Chondrocyte (in vitro differentiated cells): ENCODE data around the gene GIGYF2. TPM values are rescaled to one million over a fixed set of nuclear protein-coding genes. Genes with fewer than 3 reads are reported as not detected.

Source experiments
- DNase-seq: peaks from one replicate; pipeline ENCODE4 v3.0.0; 2021; ENCODE audit warnings: mixed read lengths, low spot score
- H3K27ac Mint-ChIP-seq: one replicate; pipeline ENCODE4 v1.8.0; 2021; ENCODE audit warnings: mild to moderate bottlenecking, moderate library complexity, mixed read lengths; ENCODE audit not compliant: unreplicated experiment
- H3K27me3 Mint-ChIP-seq: 2 replicates; pipeline ENCODE4 v1.8.0; 2021; ENCODE audit warnings: low read depth, mixed read lengths
- H3K36me3 Mint-ChIP-seq: 2 replicates; pipeline ENCODE4 v1.8.0; 2021; ENCODE audit warnings: low read depth, mixed read lengths
- H3K4me1 Mint-ChIP-seq: 2 replicates; pipeline ENCODE4 v1.8.0; 2021; ENCODE audit warnings: low read depth, mild to moderate bottlenecking, mixed read lengths
- H3K4me3 Mint-ChIP-seq: one replicate; pipeline ENCODE4 v1.8.0; 2021; ENCODE audit warnings: mild to moderate bottlenecking, moderate library complexity, mixed read lengths; ENCODE audit not compliant: unreplicated experiment
- H3K9me3 Mint-ChIP-seq: 2 replicates; pipeline ENCODE4 v1.8.0; 2021; ENCODE audit warnings: low read depth, mixed read lengths
- total RNA-seq: library from RNA; stranded (reverse); gene quantifications from 3 replicates; pipeline ENCODE4 v1.2.1, GENCODE V29; 2021
- TF ChIP-seq, protein P1 (sequence below): fragments of 200-600 bp; sonication (generic); IDR thresholded peaks from 2 replicates; pipeline ENCODE4 v1.5.0; 2021; ENCODE audit warnings: antibody characterized with exemption, mild to moderate bottlenecking, moderate library complexity

GIGYF2 gene
- total RNA-seq, 1 donor from 2014 or later, result 45.6 TPM

DNA sequence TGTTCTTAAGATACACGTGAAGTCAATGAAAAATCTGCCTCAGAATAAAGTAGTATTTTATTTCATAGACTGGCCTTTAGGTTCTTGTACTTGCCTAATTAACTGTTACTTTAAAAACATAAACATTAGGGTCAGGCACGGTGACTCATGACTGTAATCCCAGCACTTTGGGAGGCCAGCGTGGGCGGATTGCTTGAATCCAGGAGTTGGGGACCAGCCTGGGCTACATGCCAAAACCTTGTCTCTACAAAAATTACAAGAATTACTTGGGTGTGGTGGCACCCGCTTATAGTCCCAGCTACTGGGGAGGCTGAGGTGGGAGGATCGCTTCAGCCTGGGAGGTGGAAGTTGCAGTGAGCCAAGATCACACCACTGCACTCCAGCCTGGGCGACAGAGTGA is 157.0 kb downstream of the GIGYF2 start:
- H3K27ac Mint-ChIP-seq, result peak overlapping the region; percentile 85
- TF ChIP-seq, protein P1, sequence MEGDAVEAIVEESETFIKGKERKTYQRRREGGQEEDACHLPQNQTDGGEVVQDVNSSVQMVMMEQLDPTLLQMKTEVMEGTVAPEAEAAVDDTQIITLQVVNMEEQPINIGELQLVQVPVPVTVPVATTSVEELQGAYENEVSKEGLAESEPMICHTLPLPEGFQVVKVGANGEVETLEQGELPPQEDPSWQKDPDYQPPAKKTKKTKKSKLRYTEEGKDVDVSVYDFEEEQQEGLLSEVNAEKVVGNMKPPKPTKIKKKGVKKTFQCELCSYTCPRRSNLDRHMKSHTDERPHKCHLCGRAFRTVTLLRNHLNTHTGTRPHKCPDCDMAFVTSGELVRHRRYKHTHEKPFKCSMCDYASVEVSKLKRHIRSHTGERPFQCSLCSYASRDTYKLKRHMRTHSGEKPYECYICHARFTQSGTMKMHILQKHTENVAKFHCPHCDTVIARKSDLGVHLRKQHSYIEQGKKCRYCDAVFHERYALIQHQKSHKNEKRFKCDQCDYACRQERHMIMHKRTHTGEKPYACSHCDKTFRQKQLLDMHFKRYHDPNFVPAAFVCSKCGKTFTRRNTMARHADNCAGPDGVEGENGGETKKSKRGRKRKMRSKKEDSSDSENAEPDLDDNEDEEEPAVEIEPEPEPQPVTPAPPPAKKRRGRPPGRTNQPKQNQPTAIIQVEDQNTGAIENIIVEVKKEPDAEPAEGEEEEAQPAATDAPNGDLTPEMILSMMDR, result no peak
- H3K27me3 Mint-ChIP-seq, result no peaks in the 10 kb centered on the region
- DNase-seq, result no peak
- H3K4me3 Mint-ChIP-seq, result no peak overlapping the region
- H3K9me3 Mint-ChIP-seq, result no peaks in the 10 kb centered on the region
- peaks cover 49% of the 10 kb centered on the region for H3K4me1 Mint-ChIP-seq
- peaks cover 24% of the 10 kb centered on the region for H3K36me3 Mint-ChIP-seq

DNA sequence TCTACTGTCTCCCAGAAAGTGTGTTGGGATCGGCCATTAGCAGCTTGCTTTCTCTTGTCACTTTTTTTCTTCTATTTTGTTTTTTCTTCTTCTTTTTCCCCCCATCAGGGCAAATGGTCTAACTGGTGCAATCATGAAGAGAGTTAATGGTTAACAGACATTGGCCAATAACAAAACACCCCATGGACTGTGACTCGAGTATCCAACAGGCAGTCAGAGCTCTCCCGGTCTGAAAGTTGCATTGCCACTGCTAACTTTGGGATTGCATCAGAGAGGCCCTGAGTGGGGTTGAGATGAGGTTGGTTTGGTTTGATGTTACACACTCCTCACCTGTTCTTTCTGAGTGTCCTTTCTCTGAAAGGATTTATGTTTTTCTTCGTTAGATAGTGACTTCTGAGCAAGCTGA is 160.0 kb downstream of the GIGYF2 start:
- H3K4me3 Mint-ChIP-seq, result no peak overlapping the region
- H3K27ac Mint-ChIP-seq, result peak overlapping the region; percentile 88
- no peak for DNase-seq
- TF ChIP-seq, protein P1, result no peak
- peaks cover 21% of the 10 kb centered on the region for H3K36me3 Mint-ChIP-seq
- H3K4me1 Mint-ChIP-seq, result peaks cover 51% of the 10 kb centered on the region
- H3K9me3 Mint-ChIP-seq, result no peaks in the 10 kb centered on the region
- H3K27me3 Mint-ChIP-seq, result no peaks in the 10 kb centered on the region

DNA sequence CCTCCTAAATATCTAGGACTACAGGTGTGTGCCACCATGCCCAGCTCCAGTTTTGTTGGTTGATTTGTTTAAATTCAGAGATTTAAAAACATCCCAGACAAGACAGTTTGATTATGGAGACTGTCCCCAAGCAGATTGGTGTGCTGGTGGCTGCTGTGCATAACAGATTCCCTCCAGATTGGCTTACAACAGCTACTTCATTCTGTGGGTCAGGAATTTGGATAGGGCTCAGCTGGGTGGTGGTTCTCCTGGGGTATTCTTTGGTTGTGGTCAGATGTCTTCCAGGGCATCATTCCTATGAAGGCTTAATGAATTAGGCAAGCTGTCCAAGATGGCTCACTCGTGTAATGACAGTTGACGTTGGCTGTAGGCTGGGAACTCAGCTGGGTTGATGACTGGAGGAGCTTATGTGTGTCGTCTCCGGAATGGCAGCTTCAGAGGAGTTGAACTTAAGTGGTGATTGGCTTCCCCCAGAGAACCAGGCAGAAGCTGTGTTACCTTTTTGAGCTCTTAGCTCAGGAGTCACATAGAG is 162.3 kb downstream of the GIGYF2 start:
- no peaks in the 10 kb centered on the region for H3K9me3 Mint-ChIP-seq
- TF ChIP-seq, protein P1, result no peak
- DNase-seq, result no peak
- peaks cover 34% of the 10 kb centered on the region for H3K4me1 Mint-ChIP-seq
- H3K4me3 Mint-ChIP-seq, result no peak overlapping the region
- H3K36me3 Mint-ChIP-seq, result peaks cover 21% of the 10 kb centered on the region
- H3K27me3 Mint-ChIP-seq, result no peaks in the 10 kb centered on the region
- peak overlapping the region; percentile 45 for H3K27ac Mint-ChIP-seq

DNA sequence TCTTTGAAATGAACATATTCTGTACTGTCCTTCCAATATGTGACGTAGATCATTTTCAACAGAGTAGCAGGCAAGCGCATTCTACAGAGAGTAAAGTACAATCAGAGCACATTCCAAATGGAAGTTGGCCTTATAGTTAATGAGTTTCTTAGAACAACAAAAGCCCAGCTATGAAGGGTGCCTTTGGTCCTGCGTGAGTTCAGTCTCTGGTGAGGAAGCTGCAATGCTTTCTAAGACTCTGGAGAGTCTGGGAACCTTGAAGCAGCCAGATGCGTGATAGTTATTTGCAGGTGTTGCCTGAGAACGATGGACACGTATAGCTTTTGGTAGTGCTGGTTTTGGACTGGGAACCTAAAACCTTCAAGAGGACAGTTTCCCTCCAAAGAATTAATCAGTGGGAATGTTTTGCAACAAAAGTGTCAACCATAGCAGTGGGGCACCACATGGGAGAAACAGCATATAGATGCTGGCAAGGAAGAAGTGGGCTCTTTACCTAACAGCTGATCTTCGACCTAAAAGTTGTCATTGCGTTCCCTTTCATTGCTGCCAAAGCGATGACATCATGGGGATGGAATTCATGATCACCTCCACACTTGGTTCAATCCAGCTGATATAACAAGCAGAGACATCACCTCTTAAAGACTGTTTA is 163.6 kb downstream of the GIGYF2 start:
- no peak overlapping the region for H3K27ac Mint-ChIP-seq
- no peak for DNase-seq
- H3K4me3 Mint-ChIP-seq, result no peak overlapping the region
- H3K9me3 Mint-ChIP-seq, result no peaks in the 10 kb centered on the region
- H3K36me3 Mint-ChIP-seq, result peaks cover 21% of the 10 kb centered on the region
- no peaks in the 10 kb centered on the region for H3K27me3 Mint-ChIP-seq
- TF ChIP-seq, protein P1, result no peak
- peaks cover 25% of the 10 kb centered on the region for H3K4me1 Mint-ChIP-seq

DNA sequence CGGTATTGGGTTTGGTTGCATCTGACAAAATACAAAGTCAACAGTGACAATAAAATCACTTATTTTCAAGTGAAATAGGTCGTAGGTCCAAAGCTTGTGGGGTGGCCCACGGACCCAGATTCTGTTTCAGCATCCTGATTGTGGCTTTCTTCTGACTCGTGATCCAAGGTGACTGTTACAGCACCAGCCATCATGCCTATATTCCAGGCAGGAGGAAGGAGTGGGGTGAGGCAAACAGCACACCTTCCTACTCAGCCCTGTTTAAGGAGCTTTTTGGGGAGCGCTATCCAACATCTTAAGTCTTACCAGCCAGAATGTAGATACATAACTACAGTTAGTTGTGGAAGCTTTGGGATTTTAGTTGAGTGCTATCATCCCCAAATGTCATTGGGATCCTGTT is 164.2 kb downstream of the GIGYF2 start:
- H3K4me1 Mint-ChIP-seq, result peaks cover 23% of the 10 kb centered on the region
- H3K9me3 Mint-ChIP-seq, result no peaks in the 10 kb centered on the region

More for the DNA sequence above, 164.2 kb downstream of the GIGYF2 start:
- H3K27ac Mint-ChIP-seq, result no peak overlapping the region
- H3K27me3 Mint-ChIP-seq, result no peaks in the 10 kb centered on the region
- TF ChIP-seq, protein P1, result no peak
- no peak for DNase-seq
- H3K4me3 Mint-ChIP-seq, result no peak overlapping the region
- H3K36me3 Mint-ChIP-seq, result peaks cover 19% of the 10 kb centered on the region
